ENCODE data around the gene SEPTIN5.
A peak's percentile ranks its signal among the peaks of the same experiment; 100 is the strongest.
"Not testable (repeated sequence)": the region's sequence is repeated elsewhere in the genome, so short reads cannot be mapped to it uniquely, and the experiment has no call there.

Gene SEPTIN5

GRCh38 chr22:19723232-19723982 is 9.1 kb downstream of the SEPTIN5 start, which contains the start of gene GP1BB:
GP1BB (plus strand) TSS chr22:19723539; CDS start chr22:19723570, 31 bp downstream.
- H3K27ac ChIP-seq, result no peak within 1 kb of the TSS
- peaks cover 64% of the 10 kb centered on the region for H3K27me3 ChIP-seq
- peaks cover 6% of the 10 kb centered on the region for H3K9me3 ChIP-seq
- H3K36me3 ChIP-seq, result peaks cover 66% of the 10 kb centered on the region
- H3K4me1 ChIP-seq (ENCODE audit: control insufficient read depth in 1 of 2, insufficient read depth in 1 of 2, low read depth in 1 of 2, low read length in 1 of 2), result peaks cover 25 to 38% of the 10 kb centered on the region in 2 experiments
- no peak for TF ChIP-seq CTCF (IDR thresholded peaks at IDR 0.05)
- peak within 1 kb of the TSS in 1 of 2 experiments; percentile 7 for H3K4me3 ChIP-seq (ENCODE audit: low read depth in 1 of 2, low read length in 1 of 2)

GRCh38 chr22:19723983-19724827 is 9.9 kb downstream of the SEPTIN5 start:
- Histone ChIP-seq H3K9me3 (peaks cover 6% of the 10 kb centered on the region), H3K36me3 (peaks cover 58% of the 10 kb centered on the region), H3K4me1 (ENCODE audit: control insufficient read depth in 1 of 2, insufficient read depth in 1 of 2, low read depth in 1 of 2, low read length in 1 of 2) (peaks cover 18 to 30% of the 10 kb centered on the region in 2 experiments), H3K27ac (no peak overlapping the region), H3K27me3 (peaks cover 61% of the 10 kb centered on the region), H3K4me3 (ENCODE audit: low read depth in 1 of 2, low read length in 1 of 2) (peak overlapping the region in 1 of 2 experiments; percentile 7)
- no peak for TF ChIP-seq CTCF (IDR thresholded peaks at IDR 0.05)

GRCh38 chr22:19724927-19725661 is 10.8 kb downstream of the SEPTIN5 start:
- no peak overlapping the region for H3K4me3 ChIP-seq (ENCODE audit: low read depth in 1 of 2, low read length in 1 of 2)
- H3K9me3 ChIP-seq, result peaks cover 6% of the 10 kb centered on the region
- peaks cover 61% of the 10 kb centered on the region for H3K27me3 ChIP-seq
- H3K4me1 ChIP-seq (ENCODE audit: control insufficient read depth in 1 of 2, insufficient read depth in 1 of 2, low read depth in 1 of 2, low read length in 1 of 2), result peaks cover 16 to 27% of the 10 kb centered on the region in 2 experiments
- no peak for TF ChIP-seq CTCF (IDR thresholded peaks at IDR 0.05)
- H3K36me3 ChIP-seq, result peaks cover 49% of the 10 kb centered on the region
- H3K27ac ChIP-seq, result no peak overlapping the region

GRCh38 chr22:19726064-19726788 is 11.9 kb downstream of the SEPTIN5 start:
- not testable (repeated sequence) for H3K27ac ChIP-seq; H3K9me3 ChIP-seq; H3K4me3 ChIP-seq (ENCODE audit: low read depth in 1 of 2, low read length in 1 of 2)
- Histone ChIP-seq H3K36me3 (peaks cover 38% of the 10 kb centered on the region), H3K4me1 (ENCODE audit: control insufficient read depth in 1 of 2, insufficient read depth in 1 of 2, low read depth in 1 of 2, low read length in 1 of 2) (peaks cover 22 to 36% of the 10 kb centered on the region in 2 experiments), H3K27me3 (peaks cover 69% of the 10 kb centered on the region)

- Histone ChIP-seq H3K4me1 (ENCODE audit: control insufficient read depth in 1 of 2, insufficient read depth in 1 of 2, low read depth in 1 of 2, low read length in 1 of 2) (peaks cover 21 to 31% of the 10 kb centered on the region in 2 experiments), H3K4me3 (ENCODE audit: low read depth in 1 of 2, low read length in 1 of 2) (no peak overlapping the region), H3K27ac (no peak overlapping the region), H3K36me3 (peaks cover 25% of the 10 kb centered on the region), H3K27me3 (peaks cover 69% of the 10 kb centered on the region), H3K9me3 (no peaks in the 10 kb centered on the region)
- no peak for TF ChIP-seq CTCF (IDR thresholded peaks at IDR 0.05)
These were observed 13.2 kb downstream of the SEPTIN5 start for GRCh38 chr22:19727310-19728150.

Data from neutrophil (primary cell).